ENCODE measurements around the gene BICDL2. TPM values are rescaled to one million over a fixed set of nuclear protein-coding genes. Genes with fewer than 3 reads are reported as not detected.

BICDL2 gene
- total and polyA plus RNA-seq, 2 of the 8 experiments (the other 6 are each of a cell fraction or from before 2014, with no cell fraction given): 7.3 to 15.9 TPM

DNA sequence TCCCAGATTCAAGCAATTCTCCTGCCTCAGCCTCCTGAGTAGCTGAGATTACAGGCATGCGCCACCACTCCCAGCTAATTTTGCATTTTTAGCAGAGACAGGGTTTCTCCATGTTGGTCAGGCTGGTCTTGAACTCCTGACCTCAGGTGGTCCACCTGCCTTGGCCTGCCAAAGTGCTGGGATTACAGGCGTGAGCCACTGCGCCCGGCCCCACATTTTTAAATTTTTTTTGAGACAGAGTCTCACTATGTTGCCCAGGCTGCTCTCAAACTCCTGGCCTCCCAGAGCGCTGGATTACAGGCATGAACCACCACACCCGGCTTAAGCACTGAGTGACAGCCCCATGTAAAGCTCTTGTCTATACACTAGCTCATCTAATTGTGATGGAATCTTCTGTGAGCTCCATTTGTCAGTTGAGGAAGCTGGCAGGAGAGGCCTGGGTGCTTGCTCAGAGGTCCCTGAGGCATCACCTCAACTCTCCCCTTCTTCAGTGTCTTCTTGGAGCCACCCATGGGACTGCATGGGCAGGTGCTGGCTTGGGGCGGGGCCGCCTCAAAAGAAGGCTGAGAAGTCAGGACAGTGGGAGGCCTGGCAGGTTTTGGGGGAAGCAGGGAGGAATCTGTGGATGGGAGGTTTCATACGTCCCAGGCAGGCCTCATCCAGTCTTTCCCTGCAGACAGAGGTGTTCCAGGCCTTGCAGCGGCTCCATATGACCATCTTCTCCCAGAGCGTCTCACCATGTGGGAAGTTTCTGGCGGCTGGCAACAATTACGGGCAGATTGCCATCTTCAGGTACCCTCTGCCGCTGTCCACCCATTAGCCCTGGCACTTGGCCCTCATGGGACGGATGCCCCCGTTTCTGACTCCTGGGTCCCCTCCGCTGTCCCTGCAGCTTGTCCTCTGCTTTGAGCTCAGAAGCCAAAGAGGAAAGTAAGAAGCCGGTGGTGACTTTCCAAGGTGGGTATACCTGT, 11.4 kb downstream of the BICDL2 start:
- H2BK15ac ChIP-seq (ENCODE audit: low read length): no peak overlapping the region
- no peak overlapping the region for H3K27ac ChIP-seq (ENCODE audit: low read depth, low read length)
- no peak overlapping the region for H2AFZ ChIP-seq (ENCODE audit: low read length)
- POLR2A ChIA-PET (ENCODE audit: partially characterized antibody): interaction anchor here (0.5 to 35.7 kb wide), 12 partner anchors 4 to 145 kb away, joined by 3 to 1808 read pairs (median 53); partner anchors contain the start of genes BICDL2, CLDN6, CLDN9 and HCFC1R1
- CTCF ChIA-PET (ENCODE audit: partially characterized antibody): interaction anchor here (0.7 to 23.8 kb wide), 6 partner anchors 10 to 128 kb away, joined by 3 to 639 read pairs (median 4); partner anchors contain the start of gene CLDN9
- H2BK12ac ChIP-seq (ENCODE audit: low read depth, low read length): no peak overlapping the region
- H3K23ac ChIP-seq (ENCODE audit: insufficient read length): no peak overlapping the region
- no peak overlapping the region; the same call in 1 of the 2 replicates for H4K8ac ChIP-seq (ENCODE audit: extremely low read depth, insufficient read depth, low read length)
- no peak overlapping the region for H2BK20ac ChIP-seq (ENCODE audit: low read length)
- H4K20me1 ChIP-seq (replicated peaks in 1 of 2; ENCODE audit: control insufficient read depth in 1 of 2, insufficient read depth in 2 of 2, low read length in 2 of 2): peaks cover 9 to 26% of the 10 kb centered on the region in 2 experiments
- no peak overlapping the region for H3K4me2 ChIP-seq (ENCODE audit: insufficient read depth in 1 of 2, low read depth in 2 of 2, low read length in 2 of 2)
- H2BK5ac ChIP-seq (ENCODE audit: low read depth, low read length): no peak overlapping the region
- peaks cover 0 to 23% (median 20%) of the 10 kb centered on the region in 4 experiments; a peak in 6 of 7 replicates for H3K4me1 ChIP-seq (replicated peaks in 1 of 4; ENCODE audit: control insufficient read depth in 3 of 4, insufficient read depth in 4 of 4, low read length in 3 of 4)
- no peak overlapping the region for H4K5ac ChIP-seq (ENCODE audit: insufficient read length, low read depth, low read length)
- no peak overlapping the region for H3K56ac ChIP-seq (replicated peaks; ENCODE audit: insufficient read length, low read depth, low read length)
- no peak overlapping the region for H3K18ac ChIP-seq (ENCODE audit: extremely low read depth, low read length)
- peaks cover 0 to 19% (median 11%) of the 10 kb centered on the region in 4 experiments; a peak in 7 of 8 replicates for H3K36me3 ChIP-seq (ENCODE audit: control insufficient read depth in 2 of 4, insufficient read depth in 4 of 4, low read length in 3 of 4)
- H3K27me3 ChIP-seq (replicated peaks in 1 of 4; ENCODE audit: control insufficient read depth in 3 of 4, extremely low read depth in 1 of 4, insufficient read depth in 3 of 4, low read length in 3 of 4): no peaks in the 10 kb centered on the region
- H2BK120ac ChIP-seq (replicated peaks; ENCODE audit: low read depth, low read length): no peak overlapping the region
- H4K91ac ChIP-seq (replicated peaks; ENCODE audit: insufficient read length, low read length): no peak overlapping the region
- DNase-seq (ENCODE audit: low read depth in 1 of 2, low spot score in 2 of 2) (no peak), FAIRE-seq (no peak)
- H2AK5ac ChIP-seq (ENCODE audit: low read depth, low read length): no peak overlapping the region
- H3K79me1 ChIP-seq (ENCODE audit: low read depth, low read length): no peaks in the 10 kb centered on the region
- H3K14ac ChIP-seq (ENCODE audit: insufficient read length): no peak overlapping the region
- WGBS, 2 experiments (ENCODE audit: extremely low coverage in 1 of 2, insufficient coverage in 1 of 2, insufficient read length in 1 of 2, insufficient replicate concordance in 2 of 2, low coverage in 1 of 2, low lambda C conversion rate in 2 of 2, missing lambda C conversion rate in 1 of 2): 85% methylated on average over 18 of the region's 18 CpGs; no CpG with 5 or more reads in 1 of the 2 experiments
- H3K4ac ChIP-seq (replicated peaks; ENCODE audit: insufficient read length, low read depth, low read length): no peak overlapping the region
- peaks cover 17% of the 10 kb centered on the region; the same call in 1 of the 2 replicates for H3K23me2 ChIP-seq (ENCODE audit: low read depth, low read length)
- H3K9me3 ChIP-seq (ENCODE audit: insufficient read depth in 2 of 2, low read depth in 1 of 2, low read length in 1 of 2): no peaks in the 10 kb centered on the region
- H3K9ac ChIP-seq (replicated peaks in 1 of 4; ENCODE audit: extremely low read depth in 1 of 4, low read depth in 3 of 4, low read length in 3 of 4): no peak overlapping the region
- peaks cover 0 to 3% of the 10 kb centered on the region in 2 experiments; a peak in 1 of 4 replicates for H3K79me2 ChIP-seq (ENCODE audit: control insufficient read depth in 1 of 2, insufficient read depth in 2 of 2, low read length in 2 of 2)
- H3K4me3 ChIP-seq (ENCODE audit: extremely low read depth in 1 of 4, insufficient read depth in 2 of 4, low read depth in 3 of 4, low read length in 4 of 4): no peak overlapping the region
- TF ChIP-seq SP1 (IDR thresholded peaks at IDR 0.05; ENCODE audit: low read depth, low read length): no peak
- TF ChIP-seq SP2 (IDR thresholded peaks at IDR 0.05; ENCODE audit: low read length): no peak

All from H1 (cell line).